ENCODE measurements around the gene RNU6-9. TPM values are rescaled to one million over a fixed set of nuclear protein-coding genes. Genes with fewer than 3 reads are reported as not detected.

RNU6-9 gene
- total RNA-seq, 2 donors from 2014 or later = not detected

- Mint-ChIP-seq H3K4me3 (peak overlapping the region; percentile 84 to 86), H3K4me1 (ENCODE audit: low read depth) (peaks cover 3% of the 10 kb centered on the region), H3K27me3 (ENCODE audit: low read depth) (no peaks in the 10 kb centered on the region), H3K36me3 (ENCODE audit: insufficient read depth in 2 of 2) (peaks cover 0 to 3% of the 10 kb centered on the region in 2 donors), H3K27ac (no peak overlapping the region), H3K9me3 (no peaks in the 10 kb centered on the region)
- ATAC-seq (replicated peaks in 1 of 2) (no peak), DNase-seq (peak; percentile 58 to 62)
Observed at GRCh38 chr19:926589-927350, 33.5 kb downstream of the RNU6-9 start.

GRCh38 chr19:927351-927779, 34.1 kb downstream of the RNU6-9 start:
- no peak overlapping the region for H3K27ac Mint-ChIP-seq
- H3K4me3 Mint-ChIP-seq = peak overlapping the region in 1 of 2 donors; percentile 52

GRCh38 chr19:927780-928401, 34.6 kb downstream of the RNU6-9 start:
- H3K27me3 Mint-ChIP-seq (ENCODE audit: low read depth) = no peaks in the 10 kb centered on the region
- peaks cover 10% of the 10 kb centered on the region for H3K4me1 Mint-ChIP-seq (ENCODE audit: low read depth)
- peak overlapping the region in 1 of 2 donors; percentile 52 for H3K4me3 Mint-ChIP-seq
- no peak overlapping the region for H3K27ac Mint-ChIP-seq
- peaks cover 0 to 3% of the 10 kb centered on the region in 2 donors for H3K36me3 Mint-ChIP-seq (ENCODE audit: insufficient read depth in 2 of 2)
- no peak for ATAC-seq (replicated peaks in 1 of 2)
- DNase-seq = no peak
- H3K9me3 Mint-ChIP-seq = no peaks in the 10 kb centered on the region

More at GRCh38 chr19:927351-927779, 34.1 kb downstream of the RNU6-9 start:
- ATAC-seq (replicated peaks in 1 of 2) (no peak), DNase-seq (no peak)
- H3K4me1 Mint-ChIP-seq (ENCODE audit: low read depth) = peaks cover 4% of the 10 kb centered on the region
- H3K27me3 Mint-ChIP-seq (ENCODE audit: low read depth) = no peaks in the 10 kb centered on the region
- H3K9me3 Mint-ChIP-seq = no peaks in the 10 kb centered on the region
- peaks cover 0 to 3% of the 10 kb centered on the region in 2 donors for H3K36me3 Mint-ChIP-seq (ENCODE audit: insufficient read depth in 2 of 2)

GRCh38 chr19:928471-929202, 35.4 kb downstream of the RNU6-9 start:
- H3K9me3 Mint-ChIP-seq = no peaks in the 10 kb centered on the region
- no peak overlapping the region for H3K27ac Mint-ChIP-seq
- no peak overlapping the region for H3K4me3 Mint-ChIP-seq

DNA sequence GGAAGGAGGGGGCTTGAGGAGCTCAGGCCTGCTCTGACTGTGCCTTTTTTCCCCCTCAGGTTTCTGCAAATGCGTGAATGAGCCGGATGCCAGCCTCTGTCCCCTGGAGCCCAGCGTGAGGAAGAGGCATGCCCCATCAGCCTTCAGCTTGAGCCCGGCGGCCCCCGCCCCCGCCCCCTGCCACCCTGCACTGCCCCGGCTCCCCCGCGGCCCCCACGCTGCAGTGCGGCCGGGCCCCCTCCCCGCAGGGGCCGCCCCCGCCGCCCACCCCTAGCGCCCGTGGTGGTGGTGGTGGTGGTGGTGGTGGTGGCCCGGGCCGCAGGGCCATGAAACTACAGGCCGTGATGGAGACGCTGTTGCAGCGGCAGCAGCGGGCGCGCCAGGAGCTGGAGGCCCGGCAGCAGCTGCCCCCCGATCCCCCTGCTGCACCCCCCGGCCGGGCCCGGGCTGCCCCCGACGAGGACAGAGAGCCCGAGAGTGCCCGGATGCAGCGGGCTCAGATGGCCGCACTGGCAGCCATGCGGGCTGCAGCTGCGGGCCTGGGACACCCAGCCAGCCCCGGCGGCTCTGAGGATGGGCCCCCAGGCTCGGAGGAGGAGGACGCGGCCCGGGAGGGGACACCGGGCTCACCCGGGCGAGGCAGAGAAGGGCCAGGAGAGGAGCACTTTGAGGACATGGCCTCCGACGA, 36.1 kb downstream of the RNU6-9 start:
- H3K4me3 Mint-ChIP-seq = no peak overlapping the region
- H3K4me1 Mint-ChIP-seq (ENCODE audit: low read depth) = peaks cover 12% of the 10 kb centered on the region
- DNase-seq = no peak
- H3K27me3 Mint-ChIP-seq (ENCODE audit: low read depth) = no peaks in the 10 kb centered on the region
- no peak for ATAC-seq (replicated peaks in 1 of 2)
- peaks cover 0 to 3% of the 10 kb centered on the region in 2 donors for H3K36me3 Mint-ChIP-seq (ENCODE audit: insufficient read depth in 2 of 2)
- no peak overlapping the region for H3K27ac Mint-ChIP-seq
- no peaks in the 10 kb centered on the region for H3K9me3 Mint-ChIP-seq

More at GRCh38 chr19:928471-929202, 35.4 kb downstream of the RNU6-9 start:
- DNase-seq (no peak), ATAC-seq (replicated peaks in 1 of 2) (no peak)
- H3K36me3 Mint-ChIP-seq (ENCODE audit: insufficient read depth in 2 of 2) = peaks cover 0 to 3% of the 10 kb centered on the region in 2 donors
- peaks cover 12% of the 10 kb centered on the region for H3K4me1 Mint-ChIP-seq (ENCODE audit: low read depth)
- H3K27me3 Mint-ChIP-seq (ENCODE audit: low read depth) = no peaks in the 10 kb centered on the region

GRCh38 chr19:929891-930258, 36.6 kb downstream of the RNU6-9 start:
- no peak overlapping the region for H3K27ac Mint-ChIP-seq
- no peaks in the 10 kb centered on the region for H3K27me3 Mint-ChIP-seq (ENCODE audit: low read depth)
- H3K4me1 Mint-ChIP-seq (ENCODE audit: low read depth) = peaks cover 12% of the 10 kb centered on the region
- no peaks in the 10 kb centered on the region for H3K9me3 Mint-ChIP-seq
- H3K36me3 Mint-ChIP-seq (ENCODE audit: insufficient read depth in 2 of 2) = peaks cover 0 to 3% of the 10 kb centered on the region in 2 donors
- ATAC-seq (replicated peaks in 1 of 2) (no peak), DNase-seq (no peak)
- no peak overlapping the region for H3K4me3 Mint-ChIP-seq

- no peak for DNase-seq
- H3K4me1 Mint-ChIP-seq (ENCODE audit: low read depth) = peaks cover 12% of the 10 kb centered on the region
- no peaks in the 10 kb centered on the region for H3K9me3 Mint-ChIP-seq
- H3K27ac Mint-ChIP-seq = no peak overlapping the region
- H3K27me3 Mint-ChIP-seq (ENCODE audit: low read depth) = no peaks in the 10 kb centered on the region
- peaks cover 0 to 3% of the 10 kb centered on the region in 2 donors for H3K36me3 Mint-ChIP-seq (ENCODE audit: insufficient read depth in 2 of 2)
- peak overlapping the region in 1 of 2 donors; percentile 71 for H3K4me3 Mint-ChIP-seq
- ATAC-seq (replicated peaks in 1 of 2) = no peak
Observed at GRCh38 chr19:931860-932647, 38.8 kb downstream of the RNU6-9 start.

DNA sequence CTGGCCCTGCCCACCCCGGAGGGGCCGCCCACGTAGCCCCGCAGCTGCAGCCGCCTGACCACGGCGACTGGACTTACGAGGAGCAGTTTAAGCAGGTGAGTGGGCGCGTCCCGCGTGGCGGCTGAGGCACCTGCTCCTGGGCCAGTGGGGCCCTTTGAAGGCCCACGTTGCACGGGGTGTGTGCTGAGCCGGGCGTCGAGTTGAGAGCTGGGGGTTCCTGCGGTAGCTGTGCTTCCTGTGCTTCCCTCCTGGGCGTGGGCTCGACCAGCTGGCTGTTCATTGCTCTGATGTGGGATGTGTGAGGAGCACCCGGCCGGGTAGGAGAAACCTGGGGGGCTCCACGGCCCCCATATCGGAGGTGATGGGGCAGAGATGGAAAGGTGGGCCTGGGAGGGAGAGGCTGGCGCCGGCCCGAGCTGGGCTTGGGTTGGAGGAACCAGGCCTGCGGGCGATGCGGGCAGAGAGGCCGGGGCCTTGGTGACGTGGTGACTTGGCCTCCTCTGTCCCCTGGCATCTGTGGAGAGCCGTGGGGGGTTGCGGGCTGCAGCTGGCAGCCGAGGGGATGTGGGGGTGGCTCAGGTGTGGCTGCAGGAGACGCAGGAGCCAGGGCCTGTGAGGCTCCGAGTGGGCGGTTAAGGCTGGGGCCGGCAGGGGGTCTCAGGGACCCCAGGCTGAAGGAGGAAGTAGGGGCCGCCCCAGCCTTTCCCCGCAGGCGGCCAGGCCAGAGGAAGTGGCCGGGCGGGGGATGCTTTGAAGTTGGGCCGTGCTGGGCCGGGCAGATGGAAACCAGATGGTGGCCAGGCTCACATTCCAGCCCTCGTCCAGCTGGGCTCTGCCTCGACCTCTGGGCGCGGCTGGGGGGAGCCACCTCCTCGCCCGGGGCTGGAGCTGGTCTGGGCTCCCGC, 39.6 kb downstream of the RNU6-9 start:
- Mint-ChIP-seq H3K9me3 (peaks cover 0 to 1% of the 10 kb centered on the region in 2 donors), H3K36me3 (ENCODE audit: insufficient read depth in 2 of 2) (peaks cover 0 to 3% of the 10 kb centered on the region in 2 donors), H3K4me3 (peak overlapping the region; percentile 65 to 66), H3K27me3 (ENCODE audit: low read depth) (no peaks in the 10 kb centered on the region), H3K27ac (no peak overlapping the region), H3K4me1 (ENCODE audit: low read depth) (peaks cover 20% of the 10 kb centered on the region)
- no peak for DNase-seq
- peak; percentile 40 for ATAC-seq (replicated peaks in 1 of 2)

DNA sequence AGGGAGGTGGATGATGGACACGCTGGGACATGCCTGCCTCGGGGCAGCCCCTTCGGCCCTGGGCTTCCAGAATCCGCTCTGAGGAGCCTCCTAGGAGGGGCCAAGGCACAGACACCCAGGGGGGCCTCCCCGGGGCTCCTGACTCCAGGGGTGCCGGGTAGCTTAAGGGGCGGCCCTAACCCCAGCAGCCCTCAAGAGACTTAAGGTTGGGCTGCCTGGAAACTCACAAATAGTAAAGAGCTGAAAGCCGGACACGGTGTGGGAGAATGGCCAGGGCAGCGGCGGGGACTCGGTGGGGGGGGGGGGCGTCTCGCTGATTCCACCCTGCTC, 40.2 kb downstream of the RNU6-9 start:
- Mint-ChIP-seq H3K36me3 (ENCODE audit: insufficient read depth in 2 of 2) (peaks cover 0 to 3% of the 10 kb centered on the region in 2 donors), H3K27me3 (ENCODE audit: low read depth) (no peaks in the 10 kb centered on the region), H3K27ac (no peak overlapping the region), H3K9me3 (peaks cover 0 to 1% of the 10 kb centered on the region in 2 donors), H3K4me1 (ENCODE audit: low read depth) (peaks cover 26% of the 10 kb centered on the region), H3K4me3 (no peak overlapping the region)
- no peak for DNase-seq
- no peak for ATAC-seq (replicated peaks in 1 of 2)

DNA sequence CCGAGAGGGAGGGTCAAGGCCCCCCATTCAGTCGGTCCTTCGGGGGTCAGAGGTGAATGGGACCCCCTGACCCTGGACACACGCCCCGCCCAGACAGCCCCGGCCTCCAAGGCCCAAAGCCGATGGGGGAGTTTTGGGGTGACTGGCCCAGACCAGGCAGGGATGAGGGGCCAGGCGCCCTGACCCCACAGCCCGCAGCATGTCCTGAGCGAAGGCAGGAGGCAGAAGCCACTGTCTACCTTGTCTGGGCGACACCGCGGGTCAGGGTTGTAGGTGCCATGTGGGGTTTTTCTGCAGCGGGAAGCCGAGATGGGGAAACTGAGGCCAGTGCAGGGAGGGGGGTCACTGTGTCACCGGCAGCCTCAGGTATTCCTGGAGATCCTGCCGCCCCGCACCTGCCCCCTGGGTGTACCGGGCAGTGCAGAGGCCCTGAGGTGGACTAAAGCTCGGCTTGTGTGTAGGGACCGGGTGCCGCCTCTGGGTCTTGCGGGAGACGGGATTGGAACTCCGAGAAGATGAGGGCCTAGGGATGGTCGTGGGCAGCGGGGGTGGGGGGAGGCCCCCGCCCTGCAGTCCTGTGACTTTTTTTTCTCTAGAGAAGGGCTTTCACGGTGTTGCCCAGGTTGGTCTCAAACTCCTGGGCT, 41.0 kb downstream of the RNU6-9 start:
- ATAC-seq (replicated peaks in 1 of 2) (no peak), DNase-seq (no peak)
- no peak overlapping the region for H3K27ac Mint-ChIP-seq
- H3K36me3 Mint-ChIP-seq (ENCODE audit: insufficient read depth in 2 of 2) = peaks cover 0 to 3% of the 10 kb centered on the region in 2 donors
- no peaks in the 10 kb centered on the region for H3K27me3 Mint-ChIP-seq (ENCODE audit: low read depth)
- peak overlapping the region in 1 of 2 donors; percentile 17 for H3K4me3 Mint-ChIP-seq
- peaks cover 0 to 1% of the 10 kb centered on the region in 2 donors for H3K9me3 Mint-ChIP-seq
- peaks cover 27% of the 10 kb centered on the region for H3K4me1 Mint-ChIP-seq (ENCODE audit: low read depth)

- peaks cover 0 to 1% of the 10 kb centered on the region in 2 donors for H3K9me3 Mint-ChIP-seq
- no peak for DNase-seq
- H3K27ac Mint-ChIP-seq = no peak overlapping the region
- no peak for ATAC-seq (replicated peaks in 1 of 2)
- peaks cover 33% of the 10 kb centered on the region for H3K4me1 Mint-ChIP-seq (ENCODE audit: low read depth)
- peaks cover under 1 to 3% of the 10 kb centered on the region in 2 donors for H3K36me3 Mint-ChIP-seq (ENCODE audit: insufficient read depth in 2 of 2)
- H3K27me3 Mint-ChIP-seq (ENCODE audit: low read depth) = no peaks in the 10 kb centered on the region
- no peak overlapping the region for H3K4me3 Mint-ChIP-seq
Observed at GRCh38 chr19:934865-935479, 41.7 kb downstream of the RNU6-9 start.
